ENCODE data around the gene SSR1. TPM values are rescaled to one million over a fixed set of nuclear protein-coding genes. Genes with fewer than 3 reads are reported as not detected.
A peak's percentile ranks its signal among the peaks of the same experiment; 100 is the strongest.
"Not testable (repeated sequence)": the region's sequence is repeated elsewhere in the genome, so short reads cannot be mapped to it uniquely, and the experiment has no call there.

Gene SSR1
- total and polyA plus RNA-seq, 9 donors, result 62.7 to 110 (median 75.5) TPM

DNA sequence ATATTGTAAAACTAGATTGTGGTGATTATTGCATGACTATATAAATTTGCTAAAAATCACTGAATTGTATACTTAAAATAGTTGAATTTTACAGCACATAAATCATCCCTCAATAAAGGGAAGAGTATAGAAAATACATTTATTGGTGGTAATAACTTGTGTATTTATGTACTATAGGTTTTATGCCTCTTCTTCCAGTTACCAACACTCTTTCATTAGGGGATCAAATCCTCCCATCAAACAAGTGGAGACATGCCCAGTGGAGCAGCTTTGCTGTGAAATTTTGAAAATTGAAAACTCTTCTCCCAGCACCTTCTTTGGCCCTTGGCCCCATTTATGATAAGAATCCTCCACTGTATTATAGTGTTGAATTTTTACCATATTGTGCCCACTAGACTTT lies 10.1 kb upstream of the SSR1 start:
- no peak for DNase-seq
- Histone ChIP-seq H3K27ac (ENCODE audit: low read length) (no peak overlapping the region), H3K4me1 (ENCODE audit: control insufficient read depth, insufficient read depth, low read length) (no peaks in the 10 kb centered on the region), H3K9me3 (replicated peaks; ENCODE audit: control insufficient read depth, low read depth, low read length) (no peaks in the 10 kb centered on the region), H3K36me3 (ENCODE audit: control insufficient read depth, insufficient read depth, low read length) (no peaks in the 10 kb centered on the region), H3K27me3 (ENCODE audit: control insufficient read depth, insufficient read depth, low read length) (peaks cover 2% of the 10 kb centered on the region), H3K4me3 (ENCODE audit: low read length) (no peak overlapping the region)

GRCh38 chr6:7321866-7322265 lies 8.9 kb upstream of the SSR1 start:
- not testable (repeated sequence) for DNase-seq; H3K4me3 ChIP-seq (ENCODE audit: low read length); H3K27me3 ChIP-seq (ENCODE audit: control insufficient read depth, insufficient read depth, low read length); H3K4me1 ChIP-seq (ENCODE audit: control insufficient read depth, insufficient read depth, low read length); H3K9me3 ChIP-seq (replicated peaks; ENCODE audit: control insufficient read depth, low read depth, low read length); H3K36me3 ChIP-seq (ENCODE audit: control insufficient read depth, insufficient read depth, low read length); H3K27ac ChIP-seq (ENCODE audit: low read length)
- 77% methylated on average over 5 of the region's 6 CpGs for WGBS (ENCODE audit: insufficient coverage)

DNA sequence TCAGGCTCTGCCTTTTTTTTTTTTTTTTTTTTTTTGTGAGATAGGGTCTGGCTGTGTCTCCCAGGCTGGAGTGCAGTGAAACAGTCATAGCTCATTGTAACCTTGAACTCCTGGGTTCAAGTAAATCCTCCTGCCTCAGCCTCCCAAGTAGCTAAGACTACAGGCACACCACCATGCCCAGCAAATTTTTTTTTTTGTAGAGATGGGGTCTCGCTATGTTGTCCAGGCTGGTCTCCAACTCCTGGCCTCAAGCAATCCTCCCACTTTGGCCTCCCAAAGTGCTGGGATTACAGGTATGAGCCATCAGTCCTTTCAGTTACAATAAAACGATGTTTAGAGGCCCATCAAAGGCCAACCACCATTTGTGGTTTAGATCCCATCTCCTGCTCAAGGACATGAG lies 6.4 kb upstream of the SSR1 start:
- not testable (repeated sequence) for DNase-seq; H3K4me1 ChIP-seq (ENCODE audit: control insufficient read depth, insufficient read depth, low read length); H3K36me3 ChIP-seq (ENCODE audit: control insufficient read depth, insufficient read depth, low read length); H3K4me3 ChIP-seq (ENCODE audit: low read length); H3K27me3 ChIP-seq (ENCODE audit: control insufficient read depth, insufficient read depth, low read length); H3K9me3 ChIP-seq (replicated peaks; ENCODE audit: control insufficient read depth, low read depth, low read length); H3K27ac ChIP-seq (ENCODE audit: low read length)
- WGBS (ENCODE audit: insufficient coverage), result 80% methylated on average over 2 of the region's 2 CpGs

- Histone ChIP-seq H3K27me3 (ENCODE audit: control insufficient read depth, insufficient read depth, low read length) (peaks cover 2% of the 10 kb centered on the region), H3K36me3 (ENCODE audit: control insufficient read depth, insufficient read depth, low read length) (no peaks in the 10 kb centered on the region), H3K27ac (ENCODE audit: low read length) (no peak overlapping the region), H3K4me1 (ENCODE audit: control insufficient read depth, insufficient read depth, low read length) (peaks cover 3% of the 10 kb centered on the region), H3K4me3 (ENCODE audit: low read length) (no peak overlapping the region), H3K9me3 (replicated peaks; ENCODE audit: control insufficient read depth, low read depth, low read length) (no peaks in the 10 kb centered on the region)
- 76% methylated on average over 2 of the region's 9 CpGs for whole genome bisulfite sequencing (ENCODE audit: insufficient coverage)
- DNase-seq, result no peak
These were observed 4.5 kb upstream of the SSR1 start for GRCh38 chr6:7317538-7317937.

DNA sequence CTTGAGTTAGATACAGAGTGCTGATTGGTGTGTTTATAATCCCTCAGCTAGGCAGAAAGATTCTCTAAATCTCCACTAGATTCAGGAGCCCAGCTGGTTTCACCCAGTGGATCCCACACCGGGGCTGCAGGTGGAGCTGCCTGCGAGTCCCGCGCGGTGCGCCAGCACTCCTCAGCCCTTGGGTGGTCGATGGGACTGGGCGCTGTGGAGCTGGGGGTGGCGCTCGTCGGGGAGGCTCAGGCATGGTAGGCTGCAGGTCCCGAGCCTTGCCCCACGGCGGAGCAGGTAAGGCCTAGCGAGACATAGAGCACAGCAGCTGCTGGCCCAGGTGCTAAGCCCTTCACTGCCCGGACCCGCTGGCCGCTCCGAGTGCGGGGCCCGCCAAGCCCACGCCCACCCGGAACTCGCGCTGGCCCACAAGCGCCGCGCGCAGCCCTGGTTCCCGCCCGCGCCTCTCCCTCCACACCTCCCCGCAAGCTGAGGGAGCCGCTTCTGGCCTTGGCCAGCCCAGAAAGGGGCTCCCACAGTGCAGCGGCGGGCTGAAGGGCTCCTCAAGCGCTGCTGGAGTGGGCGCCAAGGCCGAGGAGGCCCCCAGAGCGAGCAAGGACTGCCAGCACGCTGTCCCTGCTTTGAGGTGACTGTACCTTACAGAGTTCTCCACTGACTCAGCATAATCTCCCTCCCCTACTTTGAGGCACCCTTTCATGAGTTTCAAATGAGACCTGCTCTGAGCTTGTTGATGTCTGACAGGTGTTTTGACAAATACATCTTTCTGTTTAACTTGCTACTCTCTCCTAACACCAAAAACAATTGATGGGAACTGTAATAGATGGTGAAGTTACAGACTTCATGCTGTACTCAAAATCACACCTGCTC lies 3.9 kb upstream of the SSR1 start:
- Histone ChIP-seq H3K27ac (ENCODE audit: low read length) (no peak overlapping the region), H3K4me1 (ENCODE audit: control insufficient read depth, insufficient read depth, low read length) (peaks cover 3% of the 10 kb centered on the region), H3K9me3 (replicated peaks; ENCODE audit: control insufficient read depth, low read depth, low read length) (no peaks in the 10 kb centered on the region), H3K27me3 (ENCODE audit: control insufficient read depth, insufficient read depth, low read length) (no peaks in the 10 kb centered on the region), H3K4me3 (ENCODE audit: low read length) (no peak overlapping the region), H3K36me3 (ENCODE audit: control insufficient read depth, insufficient read depth, low read length) (no peaks in the 10 kb centered on the region)
- no peak for DNase-seq
- WGBS (ENCODE audit: insufficient coverage), result 91% methylated on average over 27 of the region's 41 CpGs

DNA sequence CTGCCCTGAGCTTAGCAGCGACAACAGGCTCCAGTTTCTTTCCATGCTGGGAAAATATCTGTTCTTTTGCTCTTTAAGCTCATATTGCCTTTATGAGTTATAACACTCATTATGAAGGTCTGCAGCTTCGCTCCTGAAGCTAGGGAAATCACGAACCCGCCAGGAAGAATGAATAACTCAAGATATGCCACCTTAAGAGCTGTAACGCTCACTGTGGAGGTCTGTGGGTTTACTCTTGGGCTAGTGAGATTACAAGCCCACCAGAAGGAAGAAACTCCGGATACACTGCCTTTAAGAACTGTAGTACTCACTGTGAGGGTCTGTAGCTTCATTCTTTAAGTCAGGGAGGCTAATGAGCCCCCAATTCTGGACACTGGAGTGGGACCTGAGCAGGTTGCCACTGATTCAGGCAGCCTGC lies 3.0 kb upstream of the SSR1 start:
- H3K4me3 ChIP-seq (ENCODE audit: low read length), result no peak overlapping the region
- DNase-seq, result no peak
- WGBS (ENCODE audit: insufficient coverage), result 93% methylated on average over 5 of the region's 6 CpGs
- H3K9me3 ChIP-seq (replicated peaks; ENCODE audit: control insufficient read depth, low read depth, low read length), result no peaks in the 10 kb centered on the region
- H3K27me3 ChIP-seq (ENCODE audit: control insufficient read depth, insufficient read depth, low read length), result no peaks in the 10 kb centered on the region
- no peaks in the 10 kb centered on the region for H3K36me3 ChIP-seq (ENCODE audit: control insufficient read depth, insufficient read depth, low read length)
- peaks cover 3% of the 10 kb centered on the region for H3K4me1 ChIP-seq (ENCODE audit: control insufficient read depth, insufficient read depth, low read length)
- no peak overlapping the region for H3K27ac ChIP-seq (ENCODE audit: low read length)

DNA sequence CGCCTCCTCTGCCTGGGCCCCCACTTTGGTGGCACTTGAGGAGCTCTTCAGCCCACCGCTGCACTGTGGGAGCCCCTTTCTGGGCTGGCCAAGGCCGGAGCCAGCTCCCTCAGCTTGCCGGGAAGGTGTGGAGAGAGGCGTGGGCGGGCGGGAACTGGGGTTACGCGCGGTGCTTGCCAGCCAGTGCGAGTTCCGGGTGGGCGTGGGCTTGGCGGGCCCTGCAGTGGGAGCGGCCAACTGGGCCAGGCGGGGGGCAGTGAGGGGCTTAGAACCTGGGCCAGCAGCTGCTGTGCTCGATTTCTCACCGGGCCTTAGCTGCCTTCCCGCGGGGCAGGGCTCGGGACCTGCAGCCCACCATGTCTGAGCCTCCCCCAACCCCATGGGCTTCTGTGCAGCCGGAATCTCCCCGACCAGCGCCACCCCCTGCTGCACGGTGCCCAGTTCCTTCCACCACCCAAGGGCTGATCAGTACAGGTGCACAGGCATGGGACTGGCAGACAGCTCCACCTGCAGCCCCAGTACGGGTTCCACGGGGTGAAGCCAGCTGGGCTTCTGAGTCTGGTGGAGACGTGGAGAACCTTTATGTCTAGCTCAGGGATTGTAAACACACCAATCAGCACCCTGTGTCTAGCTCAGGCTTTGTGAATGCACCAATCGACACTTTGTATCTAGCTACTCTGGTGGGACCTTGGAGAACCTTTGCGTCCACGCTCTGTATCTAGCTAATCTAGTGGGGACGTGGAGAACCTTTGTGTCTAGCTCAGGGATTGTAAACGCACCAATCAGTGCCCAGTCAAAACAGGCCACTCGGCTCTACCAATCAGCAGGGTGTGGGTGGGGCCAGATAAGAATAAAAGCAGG lies 2.3 kb upstream of the SSR1 start:
- not testable (repeated sequence) for H3K4me1 ChIP-seq (ENCODE audit: control insufficient read depth, insufficient read depth, low read length); H3K4me3 ChIP-seq (ENCODE audit: low read length); H3K27ac ChIP-seq (ENCODE audit: low read length); H3K9me3 ChIP-seq (replicated peaks; ENCODE audit: control insufficient read depth, low read depth, low read length); H3K27me3 ChIP-seq (ENCODE audit: control insufficient read depth, insufficient read depth, low read length); DNase-seq; H3K36me3 ChIP-seq (ENCODE audit: control insufficient read depth, insufficient read depth, low read length)
- WGBS (ENCODE audit: insufficient coverage), result 90% methylated on average over 24 of the region's 34 CpGs

DNA sequence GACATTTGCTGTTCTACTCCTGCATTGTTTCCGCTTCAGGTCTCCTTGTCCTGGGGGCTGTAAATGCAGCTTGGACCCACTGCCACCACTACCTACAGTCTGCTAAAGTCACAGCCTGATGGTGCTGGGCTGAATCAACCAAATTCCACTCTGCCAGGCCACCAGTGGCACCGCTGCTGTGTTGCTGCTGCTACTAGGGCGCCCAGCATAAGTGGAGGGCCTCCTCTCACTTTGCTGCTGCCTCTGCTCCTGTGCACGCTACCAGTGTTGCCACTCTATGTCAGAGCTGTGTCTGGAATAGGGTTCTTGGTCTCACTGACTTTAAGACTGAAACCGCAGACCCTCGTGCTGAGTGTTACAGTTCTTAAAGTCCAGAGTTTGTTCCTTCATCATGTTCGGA lies 1.4 kb upstream of the SSR1 start:
- H3K27me3 ChIP-seq (ENCODE audit: control insufficient read depth, insufficient read depth, low read length), result no peaks in the 10 kb centered on the region
- WGBS (ENCODE audit: insufficient coverage), result 90% methylated on average over 7 of the region's 7 CpGs

DNA sequence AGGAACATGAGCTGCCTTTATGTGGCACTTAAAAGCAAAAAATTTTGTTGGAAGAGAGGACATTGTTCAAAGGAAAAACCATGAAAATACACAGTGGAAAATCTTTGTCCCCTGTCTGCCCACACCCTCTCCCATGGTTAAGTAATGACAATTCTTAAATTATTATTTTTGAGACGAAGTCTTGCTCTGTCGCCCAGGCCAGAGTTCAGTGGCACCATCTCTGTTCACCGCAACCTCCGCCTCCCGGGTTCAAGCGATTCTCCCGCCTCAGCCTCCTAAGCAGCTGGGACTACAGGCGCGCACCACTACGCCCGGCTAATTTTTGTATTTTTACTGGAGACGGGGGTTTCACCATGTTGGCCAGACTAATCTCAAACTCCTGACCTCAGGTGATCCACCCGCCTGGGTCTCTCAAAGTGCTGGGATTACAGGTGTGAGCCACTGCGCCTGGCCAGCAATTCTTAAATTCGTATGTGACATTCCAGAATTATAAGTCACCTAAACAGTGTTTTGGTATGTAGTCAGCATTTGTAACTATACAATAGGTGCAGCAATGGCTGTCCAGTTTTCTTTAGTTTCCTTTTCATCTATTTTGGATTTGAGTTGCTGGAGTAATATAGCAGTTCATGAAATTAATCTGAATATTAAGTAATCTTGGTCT lies 636 bp upstream of the SSR1 start:
- no peak for DNase-seq
- Histone ChIP-seq H3K4me3 (ENCODE audit: low read length) (peak overlapping the region; percentile 72), H3K36me3 (ENCODE audit: control insufficient read depth, insufficient read depth, low read length) (peaks cover 10% of the 10 kb centered on the region), H3K4me1 (ENCODE audit: control insufficient read depth, insufficient read depth, low read length) (peaks cover 3% of the 10 kb centered on the region), H3K27me3 (ENCODE audit: control insufficient read depth, insufficient read depth, low read length) (no peaks in the 10 kb centered on the region), H3K9me3 (replicated peaks; ENCODE audit: control insufficient read depth, low read depth, low read length) (no peaks in the 10 kb centered on the region), H3K27ac (ENCODE audit: low read length) (peak overlapping the region; percentile 96)
- WGBS (ENCODE audit: insufficient coverage), result 82% methylated on average over 11 of the region's 15 CpGs

More for the DNA sequence above, 1.4 kb upstream of the SSR1 start:
- Histone ChIP-seq H3K36me3 (ENCODE audit: control insufficient read depth, insufficient read depth, low read length) (peaks cover 2% of the 10 kb centered on the region), H3K27ac (ENCODE audit: low read length) (no peak overlapping the region), H3K9me3 (replicated peaks; ENCODE audit: control insufficient read depth, low read depth, low read length) (no peaks in the 10 kb centered on the region), H3K4me1 (ENCODE audit: control insufficient read depth, insufficient read depth, low read length) (peaks cover 3% of the 10 kb centered on the region), H3K4me3 (ENCODE audit: low read length) (no peak overlapping the region)
- no peak for DNase-seq
